OCI-LY7 (cell line): ENCODE measurements around the gene LHPP. TPM values are rescaled to one million over a fixed set of nuclear protein-coding genes. Genes with fewer than 3 reads are reported as not detected.
A peak's percentile ranks its signal among the peaks of the same experiment; 100 is the strongest.
"Not testable (repeated sequence)": the region's sequence is repeated elsewhere in the genome, so short reads cannot be mapped to it uniquely, and the experiment has no call there.

Source experiments
- BruUV-seq: library from RNA; stranded (reverse); fragments of 400-500 nt; replicated peaks from 2 replicates; lab custom pipeline; 2021; lab: Mats Ljungman, UMichigan
- CTCF ChIA-PET: fragments of 300-600 bp; sonication (Branson Sonifier 250); formaldehyde crosslinking; loops from one replicate; lab custom pipeline; 2022; ENCODE audit warnings: antibody characterized with exemption; ENCODE audit not compliant: unreplicated experiment; lab: Charles Lee
- POLR2A ChIA-PET: fragments of 300-600 bp; sonication (Branson Sonifier 250); formaldehyde crosslinking; loops from one replicate; lab custom pipeline; 2022; ENCODE audit warnings: antibody characterized with exemption; lab: Charles Lee
- DNase-seq: peaks from one replicate; pipeline ENCODE4 v3.0.0-alpha.2; 2015; ENCODE audit warnings: low spot score
- H2AFZ ChIP-seq: fragments of 200-600 bp; sonication (generic), shearing (Covaris generic); 2 replicates; pipeline ENCODE4 v1.6.1; 2014; ENCODE audit warnings: mild to moderate bottlenecking, antibody characterized with exemption, low read length, moderate library complexity
- H3K27ac ChIP-seq: fragments of 200-600 bp; sonication (generic); 2 replicates; pipeline ENCODE4 v1.5.1; 2014; ENCODE audit warnings: mixed run types, low read depth, mild to moderate bottlenecking, moderate library complexity, low read length, inconsistent platforms; ENCODE audit not compliant: poor library complexity, severe bottlenecking
- H3K36me3 ChIP-seq: fragments of 200-600 bp; sonication (generic); 2 replicates; pipeline ENCODE4 v1.6.1; 2014; ENCODE audit warnings: mild to moderate bottlenecking, antibody characterized with exemption, low read length, moderate library complexity, mixed read lengths; ENCODE audit not compliant: insufficient read depth
- H3K4me1 ChIP-seq: fragments of 200-600 bp; sonication (generic); 2 replicates; pipeline ENCODE4 v1.5.1; 2014; ENCODE audit warnings: mild to moderate bottlenecking, low read length; ENCODE audit not compliant: insufficient read depth, poor library complexity, severe bottlenecking
- H3K4me2 ChIP-seq: fragments of 200-600 bp; sonication (generic); 2 replicates; pipeline ENCODE4 v1.6.1; 2014; ENCODE audit warnings: mild to moderate bottlenecking, low read length
- H3K4me3 ChIP-seq: fragments of 200-600 bp; sonication (generic); 2 replicates; pipeline ENCODE4 v1.5.1; 2014; ENCODE audit warnings: mild to moderate bottlenecking, low read depth, low read length; ENCODE audit not compliant: poor library complexity, severe bottlenecking
- H3K79me2 ChIP-seq: fragments of 200-600 bp; sonication (generic); 2 replicates; pipeline ENCODE4 v1.6.1; 2016; ENCODE audit warnings: low read depth, mild to moderate bottlenecking, low read length, moderate library complexity, mixed read lengths; ENCODE audit not compliant: insufficient read depth
- H3K9me2 ChIP-seq: fragments of 200-600 bp; sonication (generic); 2 replicates; pipeline ENCODE4 v1.6.1; 2016; ENCODE audit warnings: mild to moderate bottlenecking, low read length, mixed read lengths; ENCODE audit not compliant: insufficient read depth
- H3K9me3 ChIP-seq: fragments of 200-600 bp; sonication (generic); 2 replicates; pipeline ENCODE4 v1.6.1; 2014; ENCODE audit warnings: mild to moderate bottlenecking, mixed run types, low read length, mixed read lengths
- H4K20me1 ChIP-seq: fragments of 200-600 bp; sonication (generic); 2 replicates; pipeline ENCODE4 v1.6.1; 2014; ENCODE audit warnings: mild to moderate bottlenecking, antibody characterized with exemption, low read length, moderate library complexity, mixed read lengths; ENCODE audit not compliant: insufficient read depth
- EZH2phosphoT487 ChIP-seq: fragments of 200-600 bp; sonication (generic); IDR thresholded peaks from 2 replicates; pipeline ENCODE4 v1.6.1; 2018; ENCODE audit warnings: low read depth, borderline replicate concordance, mild to moderate bottlenecking, mixed run types, antibody characterized with exemption, low read length, moderate library complexity, mixed read lengths
- intact Hi-C: fragments of 100-400 bp; cut with micrococcal nuclease; formaldehyde crosslinking; loops from one replicate; pipeline ENCODE4 v1.10.0; 2022; ENCODE audit not compliant: unreplicated experiment
- total RNA-seq, 2 experiments: library from RNA; depleted of rRNA in 1 of 2; stranded (reverse); fragments of >200 nt in 1 of 2; shearing (Covaris generic) in 1 of 2; gene quantifications; 2 replicates each; pipeline ENCODE4 v1.2.3, GENCODE V29; 2014 to 2022
- TF ChIP-seq, protein P1 (sequence below): fragments of 200-600 bp; sonication (generic); conservative IDR thresholded peaks from 2 replicates; pipeline ENCODE4 v1.5.1; 2014; ENCODE audit warnings: mild to moderate bottlenecking, antibody characterized with exemption, low read length, moderate library complexity, mixed read lengths

Gene LHPP
- total RNA-seq, 2 experiments from 2014 or later: 30.3 to 65.2 TPM

DNA sequence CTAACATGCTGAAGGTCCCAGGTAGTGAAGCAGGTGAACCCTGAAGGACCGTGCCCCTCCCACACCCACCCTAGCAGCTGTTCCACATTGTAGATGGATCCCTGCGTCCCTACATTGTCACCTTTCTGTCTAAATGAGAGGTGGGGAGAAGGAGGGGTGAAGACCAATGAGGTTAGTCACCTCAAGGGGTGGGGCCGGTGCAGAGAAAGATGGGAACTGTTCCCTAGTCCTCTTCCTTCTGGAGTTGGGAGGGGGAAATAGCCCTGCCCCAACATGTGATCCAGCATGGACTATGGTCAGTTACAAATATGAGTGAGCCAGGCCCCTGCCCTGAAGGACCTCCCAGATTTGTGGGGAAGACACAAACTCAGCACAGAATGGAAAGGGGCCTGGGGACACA lies 124.5 kb downstream of the LHPP start:
- Histone ChIP-seq H3K4me1 (peaks cover 8% of the 10 kb centered on the region), H4K20me1 (no peaks in the 10 kb centered on the region), H3K27ac (no peak overlapping the region), H3K9me3 (no peaks in the 10 kb centered on the region), H3K4me2 (no peak overlapping the region), H2AFZ (no peak overlapping the region), H3K79me2 (no peaks in the 10 kb centered on the region), H3K4me3 (no peak overlapping the region), H3K9me2 (no peaks in the 10 kb centered on the region), H3K36me3 (no peaks in the 10 kb centered on the region; the same call in 1 of the 2 replicates)
- ChIA-PET CTCF (interaction anchor here (0.6 kb wide), 1 partner anchor 1659 kb away, joined by 10 read pairs; no protein-coding TSS in a partner anchor), POLR2A (no interaction called here)
- DNase-seq: no peak
- intact Hi-C loops: no loop called here
- TF ChIP-seq, protein P1, sequence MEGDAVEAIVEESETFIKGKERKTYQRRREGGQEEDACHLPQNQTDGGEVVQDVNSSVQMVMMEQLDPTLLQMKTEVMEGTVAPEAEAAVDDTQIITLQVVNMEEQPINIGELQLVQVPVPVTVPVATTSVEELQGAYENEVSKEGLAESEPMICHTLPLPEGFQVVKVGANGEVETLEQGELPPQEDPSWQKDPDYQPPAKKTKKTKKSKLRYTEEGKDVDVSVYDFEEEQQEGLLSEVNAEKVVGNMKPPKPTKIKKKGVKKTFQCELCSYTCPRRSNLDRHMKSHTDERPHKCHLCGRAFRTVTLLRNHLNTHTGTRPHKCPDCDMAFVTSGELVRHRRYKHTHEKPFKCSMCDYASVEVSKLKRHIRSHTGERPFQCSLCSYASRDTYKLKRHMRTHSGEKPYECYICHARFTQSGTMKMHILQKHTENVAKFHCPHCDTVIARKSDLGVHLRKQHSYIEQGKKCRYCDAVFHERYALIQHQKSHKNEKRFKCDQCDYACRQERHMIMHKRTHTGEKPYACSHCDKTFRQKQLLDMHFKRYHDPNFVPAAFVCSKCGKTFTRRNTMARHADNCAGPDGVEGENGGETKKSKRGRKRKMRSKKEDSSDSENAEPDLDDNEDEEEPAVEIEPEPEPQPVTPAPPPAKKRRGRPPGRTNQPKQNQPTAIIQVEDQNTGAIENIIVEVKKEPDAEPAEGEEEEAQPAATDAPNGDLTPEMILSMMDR: no peak
- TF ChIP-seq EZH2phosphoT487: no peak
- no TSS peak for BruUV-seq

DNA sequence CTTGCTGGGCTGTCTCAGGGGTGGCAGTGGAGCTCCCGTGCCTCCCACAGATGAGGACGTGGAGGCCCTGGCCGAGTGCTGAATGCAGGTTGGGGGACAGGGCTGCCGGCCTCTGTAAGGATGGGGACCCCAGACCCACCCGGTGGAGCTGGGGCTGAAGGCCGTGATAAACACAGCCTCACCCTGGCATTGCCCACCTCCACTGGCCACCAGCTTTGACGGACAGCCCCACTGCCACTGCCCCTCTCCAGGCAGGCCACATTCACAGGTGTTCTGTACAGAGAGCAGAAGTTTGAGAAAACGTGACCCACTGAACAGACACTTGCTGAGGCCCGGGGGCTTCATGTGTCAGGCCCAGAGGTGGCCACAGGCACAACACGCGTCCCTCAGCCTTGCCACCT lies 126.2 kb downstream of the LHPP start:
- no peaks in the 10 kb centered on the region for H3K79me2 ChIP-seq
- no peaks in the 10 kb centered on the region for H3K9me2 ChIP-seq
- ChIA-PET POLR2A (interaction anchor here (0.7 to 1.0 kb wide), 3 partner anchors 61 to 154 kb away, joined by 3 to 4 read pairs (median 4); no protein-coding TSS in a partner anchor), CTCF (no interaction called here)
- no peak overlapping the region for H2AFZ ChIP-seq
- no peaks in the 10 kb centered on the region for H3K9me3 ChIP-seq
- H3K36me3 ChIP-seq: no peaks in the 10 kb centered on the region; the same call in 1 of the 2 replicates
- peaks cover 8% of the 10 kb centered on the region for H3K4me1 ChIP-seq
- no peak overlapping the region for H3K4me3 ChIP-seq
- TSS peak; percentile 37 for BruUV-seq
- DNase-seq: no peak
- intact Hi-C loops: no loop called here
- no peaks in the 10 kb centered on the region for H4K20me1 ChIP-seq
- H3K4me2 ChIP-seq: no peak overlapping the region
- no peak overlapping the region for H3K27ac ChIP-seq
- no peak for TF ChIP-seq EZH2phosphoT487
- TF ChIP-seq, protein P1: no peak

DNA sequence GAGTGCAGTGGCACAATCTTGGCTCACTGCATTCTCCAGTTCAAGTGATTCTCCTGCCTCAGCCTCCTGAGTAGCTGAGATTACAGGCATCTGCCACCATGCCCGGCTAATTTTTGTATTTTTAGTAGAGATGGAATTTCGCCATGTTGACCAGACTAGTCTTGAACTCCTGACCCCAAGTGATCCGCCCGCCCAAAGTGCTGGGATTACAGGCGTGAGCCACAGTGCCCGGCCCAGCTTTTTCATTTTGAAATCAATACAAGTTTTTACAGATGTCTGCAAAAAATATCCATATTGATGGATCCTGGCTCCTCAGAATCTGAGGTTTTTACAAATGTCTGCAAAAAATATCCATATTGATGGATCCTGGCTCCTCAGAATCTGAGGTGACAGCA lies 126.7 kb downstream of the LHPP start:
- intact Hi-C loops, H3K9me3 ChIP-seq, H3K36me3 ChIP-seq, CTCF ChIA-PET, H3K4me3 ChIP-seq, DNase-seq, H3K4me1 ChIP-seq, H3K27ac ChIP-seq, H3K4me2 ChIP-seq, BruUV-seq, H4K20me1 ChIP-seq, H3K79me2 ChIP-seq, H3K9me2 ChIP-seq, H2AFZ ChIP-seq: not testable (repeated sequence)
- POLR2A ChIA-PET: interaction anchor here (1.0 kb wide), 1 partner anchor 153 kb away, joined by 3 read pairs; no protein-coding TSS in a partner anchor
